Epithelial cell of esophagus (primary cell): ENCODE measurements around the gene MATN4.

Experiments
- DNase-seq: peaks from one replicate; pipeline ENCODE4 v3.0.0; 2010; ENCODE audit warnings: low read depth
- H3K4me3 ChIP-seq: 2 replicates; pipeline ENCODE4 v1.5.1; 2011; ENCODE audit warnings: mild to moderate bottlenecking, low read length, control low read depth
- CTCF ChIP-seq: IDR thresholded peaks from 2 replicates; pipeline ENCODE4 v1.5.1; 2011; ENCODE audit warnings: low read depth, mild to moderate bottlenecking, low read length, control low read depth, inconsistent platforms; ENCODE audit not compliant: insufficient read depth; ENCODE audit errors: missing control alignments

Gene MATN4

GRCh38 chr20:45318948-45319347, 10.8 kb upstream of the MATN4 start:
- no peak for TF ChIP-seq CTCF
- DNase-seq = no peak
- H3K4me3 ChIP-seq = no peak overlapping the region

- no peak overlapping the region for H3K4me3 ChIP-seq
- DNase-seq = no peak
- TF ChIP-seq CTCF = no peak
These were observed 10.4 kb upstream of the MATN4 start for GRCh38 chr20:45318386-45318939.

- TF ChIP-seq CTCF = no peak
- H3K4me3 ChIP-seq = no peak overlapping the region
- DNase-seq = no peak
These were observed 9.7 kb upstream of the MATN4 start for GRCh38 chr20:45317826-45318225.

- H3K4me3 ChIP-seq = no peak overlapping the region
- no peak for TF ChIP-seq CTCF
- no peak for DNase-seq
These were observed 8.3 kb upstream of the MATN4 start for GRCh38 chr20:45316150-45317080.

- TF ChIP-seq CTCF = no peak
- no peak for DNase-seq
- no peak overlapping the region for H3K4me3 ChIP-seq
These were observed 7.6 kb upstream of the MATN4 start for GRCh38 chr20:45315672-45316071.

- no peak overlapping the region for H3K4me3 ChIP-seq
- no peak for TF ChIP-seq CTCF
These were observed 5.8 kb upstream of the MATN4 start for GRCh38 chr20:45313943-45314342.

More at GRCh38 chr20:45313943-45314342, 5.8 kb upstream of the MATN4 start:
- DNase-seq = no peak
